ENCODE results near the gene MYRF.

Gene MYRF

DNA sequence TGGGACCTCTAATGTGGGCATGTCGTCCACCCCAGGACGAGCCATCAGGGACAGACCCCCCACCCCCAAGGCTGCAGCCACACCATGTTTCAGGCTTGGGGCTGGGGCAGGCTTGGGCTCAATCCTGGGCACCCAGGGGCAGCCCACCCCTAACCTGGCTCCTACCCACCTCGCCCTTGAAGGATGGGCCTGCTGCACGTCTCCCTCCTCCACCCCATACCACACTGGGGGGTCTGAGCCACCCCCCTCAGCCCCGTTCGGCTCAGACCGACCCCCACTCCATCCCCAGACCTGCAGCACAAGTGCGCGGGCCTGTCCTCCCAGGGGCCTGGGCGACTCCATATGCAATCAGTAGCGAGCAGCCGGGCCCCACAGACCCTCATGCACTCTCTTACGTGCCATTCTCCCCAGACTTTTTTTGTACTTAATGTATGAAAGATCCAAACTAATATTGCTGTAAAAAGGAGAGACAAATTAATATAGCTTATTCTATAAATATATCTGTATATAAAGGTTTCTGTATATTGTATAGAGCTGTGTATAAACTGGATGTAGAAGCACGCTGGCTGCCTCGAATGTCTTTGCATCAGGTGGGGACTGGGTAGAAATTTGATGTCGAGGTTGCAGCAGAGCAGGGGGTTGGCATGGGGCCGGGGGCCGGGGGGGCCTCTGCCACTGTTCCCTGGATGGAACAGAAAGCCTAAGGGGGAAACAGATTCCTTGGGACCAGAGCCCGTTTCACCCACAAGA lies 5.8 kb upstream of the MYRF start:
- H3K9me3 ChIP-seq (ENCODE audit: control insufficient read depth, low read length): no peaks in the 10 kb centered on the region
- H3K27me3 ChIP-seq (ENCODE audit: control insufficient read depth, insufficient read depth, low read length, poor library complexity, severe bottlenecking): peaks cover 2% of the 10 kb centered on the region
- H3K36me3 ChIP-seq (ENCODE audit: control insufficient read depth, insufficient read depth, low read length): no peaks in the 10 kb centered on the region
- no peak overlapping the region for H3K27ac ChIP-seq (ENCODE audit: insufficient read depth, low read depth, low read length, poor library complexity, severe bottlenecking)
- H3K4me1 ChIP-seq (ENCODE audit: control insufficient read depth, insufficient read depth, low read length): peaks cover 33% of the 10 kb centered on the region
- no peak overlapping the region for H3K4me3 ChIP-seq (ENCODE audit: insufficient read depth, low read depth, low read length)
- 86 to 88% methylated on average over 18 to 19 of the region's 19 CpGs for WGBS, 2 experiments

DNA sequence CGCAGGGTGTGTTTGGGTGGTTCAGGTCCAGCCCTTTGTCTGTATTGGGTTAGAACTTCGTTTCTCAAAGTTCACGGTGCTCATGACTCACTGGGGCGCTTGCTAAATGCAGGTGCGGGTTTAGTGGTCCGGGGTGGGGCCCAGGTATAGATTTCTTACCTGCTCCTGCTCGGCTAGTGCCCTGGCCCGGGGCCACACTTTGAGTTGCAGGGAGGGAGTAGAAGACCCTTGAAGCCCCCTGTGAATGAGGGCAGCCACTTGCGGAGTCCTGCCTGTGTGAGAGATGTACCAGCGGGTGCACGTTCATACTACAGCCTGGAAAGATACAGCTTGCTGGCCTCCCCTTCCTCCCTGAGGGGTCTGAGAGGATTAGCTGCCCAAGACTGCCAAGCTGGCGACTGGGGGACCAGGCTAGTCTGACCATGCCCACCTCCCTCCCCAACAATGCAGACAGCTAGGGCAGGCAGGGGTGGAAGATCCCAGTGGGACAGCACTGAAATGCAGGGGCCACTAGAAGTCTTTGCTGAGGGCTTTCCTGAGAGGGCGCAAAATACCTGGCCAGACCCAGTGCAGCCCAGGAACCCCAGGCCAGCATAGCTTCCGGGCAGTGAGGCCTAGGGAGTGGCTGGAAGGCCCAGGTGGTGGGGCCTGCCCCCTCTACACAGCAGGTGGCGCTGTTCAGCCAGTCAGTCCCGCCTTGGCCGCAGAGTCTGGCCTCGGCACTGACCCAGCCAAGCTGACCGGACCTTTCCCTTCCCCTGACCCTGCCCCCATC lies 5.1 kb upstream of the MYRF start:
- H3K9me3 ChIP-seq (ENCODE audit: control insufficient read depth, low read length): no peaks in the 10 kb centered on the region
- no peak overlapping the region for H3K4me3 ChIP-seq (ENCODE audit: insufficient read depth, low read depth, low read length)
- peaks cover 9% of the 10 kb centered on the region for H3K27me3 ChIP-seq (ENCODE audit: control insufficient read depth, insufficient read depth, low read length, poor library complexity, severe bottlenecking)
- 64 to 66% methylated on average over 19 of the region's 19 CpGs for WGBS, 2 experiments
- H3K36me3 ChIP-seq (ENCODE audit: control insufficient read depth, insufficient read depth, low read length): no peaks in the 10 kb centered on the region
- no peak overlapping the region for H3K27ac ChIP-seq (ENCODE audit: insufficient read depth, low read depth, low read length, poor library complexity, severe bottlenecking)
- H3K4me1 ChIP-seq (ENCODE audit: control insufficient read depth, insufficient read depth, low read length): peaks cover 33% of the 10 kb centered on the region

DNA sequence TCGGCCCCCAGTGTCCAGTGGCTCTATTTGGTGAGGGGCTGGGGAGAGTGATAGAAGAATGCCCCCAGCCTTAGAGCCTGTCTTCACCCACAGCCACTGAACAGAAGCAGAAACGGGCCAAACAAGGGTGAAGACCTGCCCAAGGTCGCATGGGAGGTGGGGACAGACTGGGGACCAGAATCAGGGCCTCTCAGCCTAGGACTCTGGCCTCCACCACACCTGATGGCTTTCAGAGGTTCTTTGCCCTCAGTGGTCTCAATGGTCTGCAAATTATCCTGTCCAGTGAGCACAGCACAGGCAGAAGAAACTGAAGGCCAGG lies 4.5 kb upstream of the MYRF start:
- H3K36me3 ChIP-seq (ENCODE audit: control insufficient read depth, insufficient read depth, low read length): no peaks in the 10 kb centered on the region
- peaks cover 33% of the 10 kb centered on the region for H3K4me1 ChIP-seq (ENCODE audit: control insufficient read depth, insufficient read depth, low read length)
- H3K9me3 ChIP-seq (ENCODE audit: control insufficient read depth, low read length): no peaks in the 10 kb centered on the region
- no peak overlapping the region for H3K27ac ChIP-seq (ENCODE audit: insufficient read depth, low read depth, low read length, poor library complexity, severe bottlenecking)
- H3K27me3 ChIP-seq (ENCODE audit: control insufficient read depth, insufficient read depth, low read length, poor library complexity, severe bottlenecking): peaks cover 14% of the 10 kb centered on the region
- no peak overlapping the region for H3K4me3 ChIP-seq (ENCODE audit: insufficient read depth, low read depth, low read length)
- 55 to 58% methylated on average over 3 of the region's 3 CpGs for WGBS, 2 experiments

DNA sequence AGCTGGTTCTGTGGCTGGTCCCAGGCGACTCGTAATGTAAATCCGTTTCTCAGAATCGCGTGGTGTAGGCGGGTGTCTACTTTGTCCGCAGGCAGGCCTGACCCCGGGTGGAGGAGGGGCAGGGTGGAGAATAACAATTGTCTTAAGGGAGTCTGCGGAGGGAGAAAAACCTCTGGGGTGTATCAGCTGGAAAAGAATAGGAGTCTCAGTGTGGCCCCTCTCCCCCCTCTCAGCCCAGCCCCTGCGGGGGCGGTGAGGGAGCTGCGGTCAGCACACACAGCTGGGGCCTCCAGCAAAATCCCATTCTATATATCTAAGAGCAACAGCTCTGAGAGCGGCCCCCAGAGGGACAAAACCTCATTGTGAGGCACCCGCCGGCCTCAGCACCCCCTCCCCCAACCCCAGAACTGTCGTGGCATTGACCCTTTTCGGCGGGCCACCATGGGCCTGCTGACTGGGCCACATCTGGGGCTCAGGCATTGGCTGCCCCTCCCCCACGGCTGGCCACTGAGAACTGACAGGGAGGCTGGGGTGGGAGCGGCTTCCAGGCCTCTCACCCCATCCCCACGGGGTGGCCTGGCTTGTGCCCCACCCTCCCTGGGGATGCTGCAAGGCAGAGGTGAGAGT lies 2.7 kb upstream of the MYRF start:
- peaks cover 26% of the 10 kb centered on the region for H3K27me3 ChIP-seq (ENCODE audit: control insufficient read depth, insufficient read depth, low read length, poor library complexity, severe bottlenecking)
- H3K9me3 ChIP-seq (ENCODE audit: control insufficient read depth, low read length): no peaks in the 10 kb centered on the region
- no peaks in the 10 kb centered on the region for H3K36me3 ChIP-seq (ENCODE audit: control insufficient read depth, insufficient read depth, low read length)
- H3K4me3 ChIP-seq (ENCODE audit: insufficient read depth, low read depth, low read length): no peak overlapping the region
- WGBS, 2 experiments: 7 to 8% methylated on average over 21 of the region's 21 CpGs
- peaks cover 32% of the 10 kb centered on the region for H3K4me1 ChIP-seq (ENCODE audit: control insufficient read depth, insufficient read depth, low read length)
- no peak overlapping the region for H3K27ac ChIP-seq (ENCODE audit: insufficient read depth, low read depth, low read length, poor library complexity, severe bottlenecking)

- WGBS, 2 experiments: 96 to 97% methylated on average over 5 of the region's 5 CpGs
- H3K4me3 ChIP-seq (ENCODE audit: insufficient read depth, low read depth, low read length): no peak overlapping the region
- H3K9me3 ChIP-seq (ENCODE audit: control insufficient read depth, low read length): no peaks in the 10 kb centered on the region
- H3K36me3 ChIP-seq (ENCODE audit: control insufficient read depth, insufficient read depth, low read length): no peaks in the 10 kb centered on the region
- H3K4me1 ChIP-seq (ENCODE audit: control insufficient read depth, insufficient read depth, low read length): peaks cover 21% of the 10 kb centered on the region
- peaks cover 26% of the 10 kb centered on the region for H3K27me3 ChIP-seq (ENCODE audit: control insufficient read depth, insufficient read depth, low read length, poor library complexity, severe bottlenecking)
- no peak overlapping the region for H3K27ac ChIP-seq (ENCODE audit: insufficient read depth, low read depth, low read length, poor library complexity, severe bottlenecking)
Observed at GRCh38 chr11:61750631-61751273, 1.7 kb upstream of the MYRF start.

DNA sequence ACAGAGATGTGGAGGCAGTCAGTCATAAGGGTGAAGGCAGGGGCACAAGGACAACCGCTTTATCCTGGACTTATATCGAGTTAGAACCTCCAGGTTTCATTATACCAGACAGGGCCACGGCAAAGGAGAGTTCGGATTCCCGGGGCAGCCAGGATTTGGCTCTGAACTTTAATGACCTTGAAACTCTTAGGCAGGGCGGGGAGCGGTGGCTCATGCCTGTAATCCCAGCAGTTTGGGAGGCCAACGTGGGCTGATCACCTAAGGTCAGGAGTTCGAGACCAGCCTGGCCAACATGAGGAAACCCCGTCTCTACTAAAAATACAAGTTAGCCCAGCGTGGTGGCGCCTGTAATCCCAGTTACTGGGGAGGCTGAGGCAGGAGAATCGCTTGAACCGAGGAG lies 1.1 kb upstream of the MYRF start:
- Histone ChIP-seq H3K4me1 (ENCODE audit: control insufficient read depth, insufficient read depth, low read length) (peaks cover 16% of the 10 kb centered on the region), H3K36me3 (ENCODE audit: control insufficient read depth, insufficient read depth, low read length) (no peaks in the 10 kb centered on the region), H3K27me3 (ENCODE audit: control insufficient read depth, insufficient read depth, low read length, poor library complexity, severe bottlenecking) (peaks cover 26% of the 10 kb centered on the region), H3K4me3 (ENCODE audit: insufficient read depth, low read depth, low read length) (no peak overlapping the region), H3K9me3 (ENCODE audit: control insufficient read depth, low read length) (no peaks in the 10 kb centered on the region), H3K27ac (ENCODE audit: insufficient read depth, low read depth, low read length, poor library complexity, severe bottlenecking) (no peak overlapping the region)
- 89 to 91% methylated on average over 14 of the region's 14 CpGs for WGBS, 2 experiments

DNA sequence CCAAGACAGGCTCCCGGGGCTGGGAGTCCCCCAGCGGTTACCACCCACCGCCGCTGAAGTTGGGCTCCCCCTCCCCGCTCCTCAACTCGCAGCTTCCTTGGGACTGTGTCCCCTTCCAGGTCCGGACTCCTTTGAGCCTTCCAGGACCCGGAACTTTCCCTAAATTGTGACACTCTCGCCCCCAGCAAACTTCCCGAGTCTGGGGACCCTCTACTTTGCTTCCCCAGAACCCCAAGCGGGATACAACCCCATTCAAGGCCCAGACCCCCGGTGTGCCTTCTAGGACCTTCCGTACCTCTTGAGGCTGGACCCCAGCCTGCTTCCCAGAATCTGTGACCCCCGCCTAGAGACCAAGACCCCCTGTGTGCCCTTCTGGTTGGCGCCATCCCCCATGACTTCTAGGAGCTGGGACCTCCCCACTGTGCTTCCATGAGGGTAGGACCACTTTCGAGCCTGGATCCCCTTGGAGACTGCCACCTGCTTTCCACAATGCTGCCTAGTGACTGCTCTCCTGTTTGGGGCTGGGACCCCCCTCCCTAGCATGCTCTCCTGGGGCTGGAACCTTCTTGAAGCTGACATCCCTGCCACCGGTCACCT lies 587 bp downstream of the MYRF start:
- Histone ChIP-seq H3K4me1 (ENCODE audit: control insufficient read depth, insufficient read depth, low read length) (peaks cover 16% of the 10 kb centered on the region), H3K4me3 (ENCODE audit: insufficient read depth, low read depth, low read length) (peak overlapping the region; percentile 52), H3K9me3 (ENCODE audit: control insufficient read depth, low read length) (no peaks in the 10 kb centered on the region), H3K27me3 (ENCODE audit: control insufficient read depth, insufficient read depth, low read length, poor library complexity, severe bottlenecking) (peaks cover 26% of the 10 kb centered on the region), H3K27ac (ENCODE audit: insufficient read depth, low read depth, low read length, poor library complexity, severe bottlenecking) (no peak overlapping the region), H3K36me3 (ENCODE audit: control insufficient read depth, insufficient read depth, low read length) (no peaks in the 10 kb centered on the region)
- WGBS, 2 experiments: 35 to 39% methylated on average over 17 of the region's 17 CpGs

DNA sequence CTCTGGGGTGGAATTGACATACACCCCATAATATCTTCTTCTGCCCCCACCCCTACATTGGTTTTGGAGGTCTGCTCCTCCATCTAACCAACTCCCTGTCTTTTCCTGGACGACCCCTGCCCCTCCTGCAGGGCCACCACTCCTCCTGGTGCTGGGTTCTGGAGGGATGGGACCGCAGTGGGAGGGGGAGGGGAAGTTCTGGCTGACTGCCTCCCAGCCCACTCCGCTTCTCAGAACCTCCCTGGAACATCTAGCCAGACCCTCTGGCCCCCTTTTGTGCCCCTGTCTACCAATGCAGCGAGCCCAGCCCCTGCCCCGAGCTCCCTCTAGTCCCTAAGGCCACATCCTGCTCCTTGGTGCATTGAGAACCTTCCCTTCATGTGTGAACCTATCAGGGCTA lies 1.2 kb downstream of the MYRF start:
- 81 to 97% methylated on average over 4 to 5 of the region's 5 CpGs for WGBS, 2 experiments
- H3K27ac ChIP-seq (ENCODE audit: insufficient read depth, low read depth, low read length, poor library complexity, severe bottlenecking): no peak overlapping the region
- no peak overlapping the region for H3K4me3 ChIP-seq (ENCODE audit: insufficient read depth, low read depth, low read length)

GRCh38 chr11:61754534-61755482 lies 2.4 kb downstream of the MYRF start:
- Histone ChIP-seq H3K36me3 (ENCODE audit: control insufficient read depth, insufficient read depth, low read length) (no peaks in the 10 kb centered on the region), H3K27ac (ENCODE audit: insufficient read depth, low read depth, low read length, poor library complexity, severe bottlenecking) (no peak overlapping the region), H3K4me3 (ENCODE audit: insufficient read depth, low read depth, low read length) (no peak overlapping the region), H3K27me3 (ENCODE audit: control insufficient read depth, insufficient read depth, low read length, poor library complexity, severe bottlenecking) (peaks cover 26% of the 10 kb centered on the region), H3K9me3 (ENCODE audit: control insufficient read depth, low read length) (no peaks in the 10 kb centered on the region), H3K4me1 (ENCODE audit: control insufficient read depth, insufficient read depth, low read length) (peaks cover 6% of the 10 kb centered on the region)
- WGBS, 2 experiments: 84% methylated on average over 31 of the region's 31 CpGs

More for the DNA sequence above, 1.2 kb downstream of the MYRF start:
- no peaks in the 10 kb centered on the region for H3K36me3 ChIP-seq (ENCODE audit: control insufficient read depth, insufficient read depth, low read length)
- no peaks in the 10 kb centered on the region for H3K9me3 ChIP-seq (ENCODE audit: control insufficient read depth, low read length)
- H3K4me1 ChIP-seq (ENCODE audit: control insufficient read depth, insufficient read depth, low read length): peaks cover 16% of the 10 kb centered on the region
- H3K27me3 ChIP-seq (ENCODE audit: control insufficient read depth, insufficient read depth, low read length, poor library complexity, severe bottlenecking): peaks cover 26% of the 10 kb centered on the region
